Fibroblast of gingiva (primary cell): Measurements from ENCODE around the gene OSCAR.

ENCODE experiments used
- DNase-seq: peaks from one replicate; pipeline ENCODE4 v3.0.0-alpha.2; 2011; ENCODE audit warnings: low read depth

OSCAR gene

DNA sequence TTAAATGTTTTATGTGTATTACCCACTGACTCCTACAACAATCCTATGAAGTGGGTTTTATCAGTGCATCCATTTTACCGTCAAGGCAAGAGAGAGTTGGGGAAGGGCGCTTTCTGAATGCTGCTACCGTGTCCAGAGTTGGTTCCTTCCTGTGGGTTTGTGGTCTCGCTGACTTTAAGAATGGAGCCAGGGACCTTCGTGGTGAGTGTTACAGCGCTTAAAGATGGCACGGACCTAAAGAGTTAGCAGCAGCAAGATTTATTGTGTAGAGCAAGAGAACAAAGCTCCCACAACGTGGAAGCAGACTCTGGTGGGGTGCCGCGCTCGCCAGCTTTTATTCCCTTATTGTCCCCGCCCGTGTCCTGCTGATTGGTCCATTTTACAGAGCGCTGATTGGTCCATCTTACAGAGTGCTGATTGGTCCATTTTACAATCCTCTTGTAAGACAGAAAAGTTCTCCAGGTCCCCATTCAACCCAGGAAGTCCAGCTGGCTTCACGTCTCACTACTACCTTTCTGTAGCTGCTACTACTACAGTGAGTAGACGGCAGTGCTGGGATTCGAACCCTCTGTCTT lies 6.1 kb downstream of the OSCAR start:
- no peak for DNase-seq

GRCh38 chr19:54084410-54084809 lies 16.2 kb downstream of the OSCAR start:
- DNase-seq = no peak

DNA sequence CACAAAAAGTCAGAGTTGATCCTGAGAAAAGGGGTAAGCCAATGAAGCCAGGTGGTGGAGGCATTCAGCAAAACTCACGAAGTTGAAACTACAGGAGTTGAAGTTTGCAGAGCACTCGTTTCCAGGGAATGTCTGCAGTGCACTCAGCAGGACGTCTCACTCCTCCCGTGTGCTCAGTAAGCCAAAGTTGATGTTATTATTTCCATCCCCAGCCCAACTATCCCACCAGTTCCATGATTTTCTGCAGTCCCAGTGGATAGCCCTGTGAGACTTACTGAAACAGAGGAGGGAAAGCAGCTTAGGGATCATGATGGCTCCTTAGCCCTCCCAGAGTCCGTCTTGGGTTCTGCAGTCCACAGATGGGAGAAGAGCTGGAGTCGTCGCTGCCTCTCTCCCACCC lies 19.6 kb downstream of the OSCAR start, which contains the start of gene TARM1:
TSS of gene TARM1 (minus strand) at position 334 of the 400 bp plus-strand sequence. CDS start at position 309, 25 bp downstream.
- DNase-seq = no peak

GRCh38 chr19:54077334-54077733 lies 23.3 kb downstream of the OSCAR start:
- DNase-seq = no peak

- no peak for DNase-seq
These were observed 25.8 kb downstream of the OSCAR start for GRCh38 chr19:54074851-54075250.

GRCh38 chr19:54073829-54074228 lies 26.8 kb downstream of the OSCAR start:
- no peak for DNase-seq

- no peak for DNase-seq
These were observed 31.1 kb downstream of the OSCAR start for GRCh38 chr19:54069470-54069869.

- no peak for DNase-seq
These were observed 37.1 kb downstream of the OSCAR start, which contains the start of gene VSTM1 for GRCh38 chr19:54063350-54064116. Gene VSTM1, minus strand, starts transcription at chr19:54063897. Its CDS starts 120 bp downstream, at chr19:54063777.

DNA sequence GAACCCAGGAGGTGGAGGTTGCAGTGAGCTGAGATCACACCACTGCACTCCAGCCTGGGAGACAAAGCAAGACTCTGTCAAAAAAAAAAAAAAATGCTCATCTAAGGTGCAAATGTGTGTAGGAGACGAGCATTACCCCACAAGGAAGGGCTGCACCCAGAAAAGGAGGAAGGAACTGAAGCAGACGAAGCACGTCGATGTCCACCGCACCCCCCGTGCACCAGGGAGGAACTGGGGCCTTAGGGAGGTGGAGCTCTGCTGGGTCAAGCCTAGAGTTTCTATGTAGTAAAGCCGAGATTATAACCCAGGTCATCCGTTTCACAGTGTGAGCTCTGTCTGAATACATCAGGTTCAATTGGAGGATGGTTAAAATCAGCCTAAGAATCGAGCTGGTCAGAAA lies 38.0 kb downstream of the OSCAR start:
- DNase-seq = no peak

DNA sequence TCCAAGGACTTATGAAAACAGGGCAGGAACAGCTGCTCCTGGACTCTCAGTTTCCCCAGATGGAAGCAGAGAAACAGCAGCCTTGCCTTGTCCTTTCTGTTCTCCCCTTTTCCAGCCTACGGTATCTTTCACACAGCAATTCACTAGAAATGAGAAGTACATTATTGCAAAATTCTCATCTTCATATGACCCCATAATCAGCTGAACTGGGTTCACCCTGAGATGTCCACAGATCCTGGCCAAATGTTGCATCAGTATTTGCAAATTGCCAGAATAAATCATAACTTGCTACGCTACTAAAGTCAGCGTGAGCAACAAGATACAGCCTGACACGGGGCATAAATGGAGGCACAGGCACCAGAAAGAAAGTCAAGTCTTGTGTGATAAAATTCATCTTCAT lies 53.0 kb downstream of the OSCAR start:
- no peak for DNase-seq

- no peak for DNase-seq
These were observed 54.8 kb downstream of the OSCAR start for GRCh38 chr19:54045771-54046170.
